Measurements from ENCODE around the gene CCR2. TPM values are rescaled to one million over a fixed set of nuclear protein-coding genes. Genes with fewer than 3 reads are reported as not detected.
A peak's percentile ranks its signal among the peaks of the same experiment; 100 is the strongest.
"Not testable (repeated sequence)": the region's sequence is repeated elsewhere in the genome, so short reads cannot be mapped to it uniquely, and the experiment has no call there.

CCR2 gene
- 10 to 100 TPM; 52.5 to 53.0 TPM for total RNA-seq

DNA sequence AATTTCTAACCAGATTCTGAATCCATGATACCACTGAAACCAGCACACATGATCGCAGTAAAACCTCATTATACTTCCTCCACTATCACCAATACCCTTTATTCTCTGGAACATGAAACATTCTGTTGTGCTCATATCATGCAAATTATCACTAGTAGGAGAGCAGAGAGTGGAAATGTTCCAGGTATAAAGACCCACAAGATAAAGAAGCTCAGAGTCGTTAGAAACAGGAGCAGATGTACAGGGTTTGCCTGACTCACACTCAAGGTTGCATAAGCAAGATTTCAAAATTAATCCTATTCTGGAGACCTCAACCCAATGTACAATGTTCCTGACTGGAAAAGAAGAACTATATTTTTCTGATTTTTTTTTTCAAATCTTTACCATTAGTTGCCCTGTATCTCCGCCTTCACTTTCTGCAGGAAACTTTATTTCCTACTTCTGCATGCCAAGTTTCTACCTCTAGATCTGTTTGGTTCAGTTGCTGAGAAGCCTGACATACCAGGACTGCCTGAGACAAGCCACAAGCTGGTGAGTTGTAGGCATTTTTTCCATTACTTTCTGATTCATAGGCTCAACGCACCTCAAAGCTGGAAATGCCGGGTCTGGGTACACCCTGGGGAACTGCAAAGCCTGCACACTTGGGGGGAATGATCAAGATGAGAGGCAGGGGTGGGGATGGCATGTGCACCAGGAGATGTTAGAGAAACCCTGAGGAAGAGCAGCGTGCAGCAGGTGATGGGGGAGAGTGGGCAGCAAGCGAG, at the start of gene CCR2:
Gene CCR2, plus strand, starts transcription at position 465 of the 764 bp plus-strand sequence. CDS start 3,417 bp downstream, outside the sequence.
- Mint-ChIP-seq H3K4me1 (peaks cover 78% of the 10 kb centered on the region), H3K36me3 (peaks cover 45% of the 10 kb centered on the region), H3K27ac (peak within 1 kb of the TSS; percentile 93), H3K27me3 (peaks cover 3% of the 10 kb centered on the region), H3K9me3 (peaks cover under 1% of the 10 kb centered on the region), H3K4me3 (peak within 1 kb of the TSS; percentile 94)
- POLR2A ChIA-PET: interaction anchor here (1.1 to 4.1 kb wide), 16 partner anchors 10 to 256 kb away, joined by 3 to 56 read pairs (median 6); partner anchors contain the start of gene CCR5
- DNase-seq: no peak
- ATAC-seq (ENCODE audit: low read depth): peak; percentile 55

GRCh38 chr3:46304739-46305138, 49.2 kb upstream of the CCR2 start:
- no peak overlapping the region for H3K27ac Mint-ChIP-seq
- peaks cover 24% of the 10 kb centered on the region for H3K4me1 Mint-ChIP-seq
- H3K4me3 Mint-ChIP-seq: no peak overlapping the region
- DNase-seq (no peak), ATAC-seq (ENCODE audit: low read depth) (no peak)
- peaks cover 8% of the 10 kb centered on the region for H3K27me3 Mint-ChIP-seq
- peaks cover 3% of the 10 kb centered on the region for H3K9me3 Mint-ChIP-seq
- peaks cover 20% of the 10 kb centered on the region for H3K36me3 Mint-ChIP-seq
- POLR2A ChIA-PET: no interaction called here

GRCh38 chr3:46312991-46313390, 40.9 kb upstream of the CCR2 start:
- H3K36me3 Mint-ChIP-seq: peaks cover 35% of the 10 kb centered on the region
- DNase-seq (no peak), ATAC-seq (ENCODE audit: low read depth) (no peak)
- peaks cover 13% of the 10 kb centered on the region for H3K4me1 Mint-ChIP-seq
- H3K9me3 Mint-ChIP-seq: peaks cover 25% of the 10 kb centered on the region
- peaks cover 7% of the 10 kb centered on the region for H3K27me3 Mint-ChIP-seq
- H3K27ac Mint-ChIP-seq: no peak overlapping the region
- POLR2A ChIA-PET: no interaction called here
- no peak overlapping the region for H3K4me3 Mint-ChIP-seq

DNA sequence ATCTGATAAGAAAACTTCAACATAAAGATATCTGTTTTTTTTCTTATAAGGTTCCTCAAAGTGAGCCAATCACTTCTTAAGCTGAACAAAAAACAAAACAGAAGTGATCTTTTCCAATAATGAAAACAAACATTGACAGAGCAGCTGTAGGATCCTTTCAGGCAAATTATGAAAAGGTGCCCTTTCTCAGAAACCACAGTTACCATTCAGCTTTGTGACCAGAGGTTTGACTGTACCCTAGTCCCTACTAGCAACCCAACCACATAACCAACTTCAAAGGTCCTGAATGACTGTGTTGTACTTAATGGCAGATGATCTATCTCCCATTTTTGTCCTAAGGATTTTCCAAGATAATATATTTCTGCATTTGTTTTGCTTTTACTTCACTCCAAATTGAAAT, 39.4 kb upstream of the CCR2 start:
- H3K27me3 Mint-ChIP-seq: peaks cover 2% of the 10 kb centered on the region
- POLR2A ChIA-PET: interaction anchor here (0.9 to 1.4 kb wide), 3 partner anchors 21 to 39 kb away, joined by 3 to 6 read pairs (median 5); partner anchors contain the start of gene CCR2

DNA sequence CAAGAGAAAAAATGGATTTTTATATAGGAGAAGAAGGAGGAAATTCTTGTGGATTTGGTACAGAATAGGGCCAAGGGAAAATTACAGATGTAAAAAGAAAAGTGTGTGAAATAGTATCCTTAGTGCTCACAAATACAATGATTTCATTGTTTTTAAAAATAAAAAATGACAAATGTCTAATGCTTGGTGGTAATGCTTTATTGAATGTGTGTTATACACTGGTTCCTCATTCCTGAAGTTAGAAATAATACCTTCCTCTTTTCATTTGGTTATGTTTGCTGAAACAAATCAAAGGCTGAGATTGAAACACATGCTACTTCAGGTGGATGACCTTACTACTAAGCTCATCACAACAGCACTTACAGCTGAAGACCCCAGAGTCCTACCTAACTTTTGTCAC, 37.7 kb upstream of the CCR2 start:
- peaks cover 4% of the 10 kb centered on the region for H3K27me3 Mint-ChIP-seq
- POLR2A ChIA-PET: interaction anchor here (1.4 kb wide), 1 partner anchor 33 kb away, joined by 3 read pairs; no protein-coding TSS in a partner anchor
- peaks cover 29% of the 10 kb centered on the region for H3K9me3 Mint-ChIP-seq
- ATAC-seq (ENCODE audit: low read depth): no peak
- H3K4me1 Mint-ChIP-seq: peaks cover 15% of the 10 kb centered on the region
- H3K4me3 Mint-ChIP-seq: no peak overlapping the region
- no peak overlapping the region for H3K27ac Mint-ChIP-seq
- H3K36me3 Mint-ChIP-seq: peaks cover 32% of the 10 kb centered on the region
- DNase-seq: no peak

More for the DNA sequence above, 39.4 kb upstream of the CCR2 start:
- Mint-ChIP-seq H3K4me3 (no peak overlapping the region), H3K36me3 (peaks cover 32% of the 10 kb centered on the region), H3K4me1 (peaks cover 15% of the 10 kb centered on the region), H3K9me3 (peaks cover 29% of the 10 kb centered on the region), H3K27ac (no peak overlapping the region)
- DNase-seq (no peak), ATAC-seq (ENCODE audit: low read depth) (peak; percentile 79)

GRCh38 chr3:46318207-46318927, 35.5 kb upstream of the CCR2 start:
- POLR2A ChIA-PET: no interaction called here
- no peak for ATAC-seq (ENCODE audit: low read depth)
- Mint-ChIP-seq H3K9me3 (peaks cover 24% of the 10 kb centered on the region), H3K27me3 (peaks cover 9% of the 10 kb centered on the region), H3K27ac (no peak overlapping the region), H3K4me3 (no peak overlapping the region), H3K36me3 (peaks cover 30% of the 10 kb centered on the region), H3K4me1 (peaks cover 14% of the 10 kb centered on the region)
- no peak for DNase-seq

DNA sequence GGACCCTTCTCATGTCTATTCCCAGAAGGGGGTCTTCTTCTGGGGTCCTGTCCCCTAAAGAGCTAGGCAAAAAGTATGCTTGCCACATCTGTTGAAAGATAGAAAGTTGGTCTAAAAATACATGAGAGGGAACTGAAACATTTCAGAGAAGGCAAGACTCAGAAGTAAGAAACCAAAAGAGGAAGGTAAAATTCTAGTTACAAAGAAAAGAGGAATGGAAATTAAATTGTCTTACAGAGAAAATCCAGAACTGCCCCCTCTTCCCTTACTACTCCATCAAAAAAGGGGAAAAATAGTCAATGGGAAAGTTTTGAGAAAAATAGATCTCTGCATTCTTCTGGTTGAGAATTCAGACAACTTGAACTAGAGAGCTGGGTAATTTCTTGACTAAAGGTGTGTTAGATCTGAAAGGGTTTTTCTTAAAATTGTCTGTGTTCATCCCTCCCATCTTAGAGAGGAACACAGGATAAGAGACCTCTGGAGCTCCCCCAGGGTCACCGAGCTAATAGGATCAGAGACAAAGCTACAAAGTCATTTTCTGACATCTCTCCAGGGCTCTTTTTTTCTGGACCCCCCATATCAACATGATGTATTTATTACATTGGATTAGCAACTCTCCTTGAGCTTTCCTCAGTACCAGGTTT, 32.3 kb upstream of the CCR2 start:
- Mint-ChIP-seq H3K27ac (no peak overlapping the region), H3K4me1 (peaks cover 5% of the 10 kb centered on the region), H3K4me3 (no peak overlapping the region), H3K27me3 (peaks cover 9% of the 10 kb centered on the region), H3K36me3 (peaks cover 24% of the 10 kb centered on the region), H3K9me3 (peaks cover 23% of the 10 kb centered on the region)
- POLR2A ChIA-PET: no interaction called here
- DNase-seq (no peak), ATAC-seq (ENCODE audit: low read depth) (no peak)

- ATAC-seq (ENCODE audit: low read depth): no peak
- H3K4me3 Mint-ChIP-seq: no peak overlapping the region
- H3K27ac Mint-ChIP-seq: no peak overlapping the region
- H3K9me3 Mint-ChIP-seq: peaks cover 8% of the 10 kb centered on the region
- POLR2A ChIA-PET: interaction anchor here (0.6 kb wide), 1 partner anchor 1080 kb away, joined by 4 read pairs; no protein-coding TSS in a partner anchor
- H3K27me3 Mint-ChIP-seq: peaks cover 9% of the 10 kb centered on the region
- DNase-seq: no peak
- peaks cover 3% of the 10 kb centered on the region for H3K4me1 Mint-ChIP-seq
- H3K36me3 Mint-ChIP-seq: peaks cover 13% of the 10 kb centered on the region
These were observed 29.9 kb upstream of the CCR2 start for GRCh38 chr3:46324036-46324435.

DNA sequence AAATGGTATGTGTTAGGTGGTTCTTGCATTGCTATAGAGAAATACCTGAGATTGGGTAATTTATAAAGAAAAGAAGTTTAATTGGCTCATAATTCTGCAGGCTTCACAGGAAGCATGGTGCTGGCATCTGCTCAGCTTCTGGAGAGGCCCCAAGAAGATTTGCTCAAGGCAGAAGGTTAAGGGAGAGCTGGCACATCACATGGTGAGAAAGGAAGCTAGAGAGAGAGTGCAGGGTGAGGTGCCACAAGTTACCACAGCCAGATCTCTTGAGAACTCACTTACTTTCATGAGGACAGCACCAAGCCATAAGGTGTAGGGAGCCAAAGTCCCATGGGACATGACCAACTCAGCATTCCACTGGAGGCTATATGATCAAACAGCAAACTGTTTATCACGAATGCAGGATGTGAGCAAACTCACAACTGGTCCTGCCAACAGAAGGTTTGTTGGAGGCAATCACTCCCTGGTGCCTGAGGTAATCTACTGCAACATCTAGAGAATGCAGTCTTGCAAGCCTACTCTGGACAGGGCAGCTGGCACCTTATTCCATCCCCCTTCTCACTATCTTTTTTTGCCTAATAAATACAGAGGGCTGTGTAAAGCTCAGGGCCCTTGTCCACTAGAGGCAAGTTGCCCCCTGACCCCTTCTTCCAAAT, 28.1 kb upstream of the CCR2 start:
- peaks cover 8% of the 10 kb centered on the region for H3K27me3 Mint-ChIP-seq
- POLR2A ChIA-PET: interaction anchor here (0.6 kb wide), 1 partner anchor 231 kb away, joined by 5 read pairs; no protein-coding TSS in a partner anchor
- DNase-seq (no peak), ATAC-seq (ENCODE audit: low read depth) (no peak)
- peaks cover 3% of the 10 kb centered on the region for H3K4me1 Mint-ChIP-seq
- H3K36me3 Mint-ChIP-seq: peaks cover 10% of the 10 kb centered on the region
- peaks cover 7% of the 10 kb centered on the region for H3K9me3 Mint-ChIP-seq
- peak overlapping the region; percentile 19 for H3K27ac Mint-ChIP-seq
- no peak overlapping the region for H3K4me3 Mint-ChIP-seq

DNA sequence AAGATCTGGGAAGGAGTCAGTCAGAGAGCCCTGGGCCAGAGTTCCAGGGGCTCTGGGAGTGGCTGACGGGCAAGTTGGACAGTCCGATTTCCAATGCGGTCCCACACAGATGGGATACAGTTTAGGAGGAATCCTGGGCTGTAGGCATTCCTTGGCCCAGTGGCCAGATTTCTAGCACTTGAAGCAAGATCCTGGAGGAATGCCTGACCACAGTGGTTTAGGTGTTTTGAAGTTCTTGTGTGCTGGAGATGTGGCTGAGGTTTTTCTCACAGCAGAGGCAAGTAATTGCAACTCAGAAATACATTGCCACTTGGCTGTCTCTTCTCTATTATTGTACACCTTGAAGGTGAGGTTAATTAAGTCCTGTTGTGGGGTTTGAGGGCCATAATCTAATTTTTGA, 23.2 kb upstream of the CCR2 start:
- Mint-ChIP-seq H3K4me1 (peaks cover 16% of the 10 kb centered on the region), H3K9me3 (peaks cover 11% of the 10 kb centered on the region), H3K36me3 (peaks cover 22% of the 10 kb centered on the region)
- POLR2A ChIA-PET; DNase-seq; ATAC-seq (ENCODE audit: low read depth); H3K27me3 Mint-ChIP-seq; H3K4me3 Mint-ChIP-seq; H3K27ac Mint-ChIP-seq: not testable (repeated sequence)

DNA sequence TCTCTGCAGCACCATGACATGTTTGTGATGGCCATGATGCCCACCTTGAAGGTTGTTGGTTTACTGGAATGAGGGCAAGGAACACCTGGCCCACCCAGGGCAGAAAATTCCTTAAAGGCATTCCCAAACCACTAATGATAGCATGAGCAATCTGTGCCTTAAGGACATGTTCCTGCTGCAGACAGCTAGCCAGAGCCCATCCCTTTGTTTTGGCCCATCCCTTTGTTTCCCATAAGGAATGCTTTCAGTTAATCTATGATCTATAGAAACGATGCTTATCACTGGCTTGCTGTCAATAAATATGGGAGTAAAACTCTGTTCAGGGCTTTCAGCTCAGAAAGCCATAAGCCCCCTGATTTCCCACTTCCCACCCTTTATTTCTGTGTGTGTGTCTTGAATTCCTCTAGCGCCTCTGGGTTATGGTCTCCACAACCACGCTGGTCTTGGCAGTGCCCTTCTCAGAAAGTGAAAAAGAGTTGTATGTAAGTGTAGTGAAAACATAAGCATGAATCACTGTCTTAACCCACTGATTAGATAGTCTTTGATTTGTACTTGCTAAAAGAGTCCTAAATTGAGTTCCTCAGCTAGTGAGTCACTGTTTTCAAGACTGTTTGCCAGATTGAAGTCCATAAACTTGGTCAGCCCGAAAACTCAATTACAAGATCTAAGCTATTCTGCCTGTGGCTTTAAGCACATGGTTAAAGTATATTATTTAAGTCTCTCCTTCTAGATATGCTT, 19.0 kb upstream of the CCR2 start:
- peaks cover 4% of the 10 kb centered on the region for H3K27me3 Mint-ChIP-seq
- POLR2A ChIA-PET: interaction anchor here (0.9 kb wide), 1 partner anchor 54 kb away, joined by 3 read pairs; no protein-coding TSS in a partner anchor
- H3K4me1 Mint-ChIP-seq: peaks cover 19% of the 10 kb centered on the region
- peaks cover 33% of the 10 kb centered on the region for H3K9me3 Mint-ChIP-seq
- H3K36me3 Mint-ChIP-seq: peaks cover 51% of the 10 kb centered on the region
- DNase-seq (no peak), ATAC-seq (ENCODE audit: low read depth) (no peak)
- H3K4me3 Mint-ChIP-seq: no peak overlapping the region
- no peak overlapping the region for H3K27ac Mint-ChIP-seq

GRCh38 chr3:46335541-46335940, 18.4 kb upstream of the CCR2 start:
- POLR2A ChIA-PET: interaction anchor here (0.9 kb wide), 1 partner anchor 55 kb away, joined by 3 read pairs; no protein-coding TSS in a partner anchor
- no peak for DNase-seq
- H3K27me3 Mint-ChIP-seq: peaks cover 4% of the 10 kb centered on the region
- H3K4me1 Mint-ChIP-seq: peaks cover 19% of the 10 kb centered on the region
- peaks cover 55% of the 10 kb centered on the region for H3K36me3 Mint-ChIP-seq
- H3K4me3 Mint-ChIP-seq: no peak overlapping the region
- H3K9me3 Mint-ChIP-seq: peaks cover 36% of the 10 kb centered on the region
- ATAC-seq (ENCODE audit: low read depth): no peak
- H3K27ac Mint-ChIP-seq: no peak overlapping the region
